Right lobe of liver (tissue), 4 donors: ENCODE data around the gene BLMH.

Experiments
- POLR2A ChIP-seq: fragments of 450-650 bp; IDR thresholded peaks from one replicate; pipeline ENCODE4 v1.6.1; 2017; ENCODE audit warnings: antibody characterized with exemption, mild to moderate bottlenecking
- TF ChIP-seq, protein P1 (sequence below), 4 donors: fragments of 200-600 bp in 3 of 4; fragments of 450-650 bp in 1 of 4; IDR thresholded peaks; one replicate each; pipeline versions ENCODE4 v1.5.1 to v1.8.0; 2016 to 2022; ENCODE audit warnings: antibody characterized with exemption in 4 of 4, mild to moderate bottlenecking in 2 of 4
- donor health status: DM: no; HTN: no; CAD: no.
- donor health status: DM: no; HTN: no; CAD: no.
- donor health status: DM: no; HTN: yes; CAD: no.

DNA sequence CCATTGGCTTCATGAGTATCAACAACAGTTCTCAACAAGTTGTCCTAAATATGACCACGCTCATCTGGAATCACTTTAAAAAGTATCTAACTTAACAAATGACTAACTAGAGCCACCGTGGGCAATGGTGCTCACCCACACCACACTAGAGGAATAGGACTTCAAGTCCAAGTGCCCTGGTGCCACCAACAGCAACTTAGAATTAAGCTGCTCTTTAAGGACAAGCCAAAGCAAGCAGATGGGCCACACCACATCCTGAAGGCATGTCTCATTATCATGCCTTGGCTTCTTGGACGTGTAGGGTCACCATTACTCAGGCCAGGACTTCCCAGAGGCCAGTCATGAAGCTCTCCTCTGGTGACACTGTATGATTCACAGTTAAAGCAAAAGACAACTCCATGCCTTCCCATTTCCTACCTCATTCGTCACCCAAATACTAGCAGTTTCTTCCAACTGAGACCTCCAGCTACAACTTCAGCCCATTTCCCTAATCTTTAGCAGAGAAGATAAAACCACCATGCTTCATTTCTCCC lies 46.8 kb downstream of the BLMH start:
- TF ChIP-seq, protein P1, sequence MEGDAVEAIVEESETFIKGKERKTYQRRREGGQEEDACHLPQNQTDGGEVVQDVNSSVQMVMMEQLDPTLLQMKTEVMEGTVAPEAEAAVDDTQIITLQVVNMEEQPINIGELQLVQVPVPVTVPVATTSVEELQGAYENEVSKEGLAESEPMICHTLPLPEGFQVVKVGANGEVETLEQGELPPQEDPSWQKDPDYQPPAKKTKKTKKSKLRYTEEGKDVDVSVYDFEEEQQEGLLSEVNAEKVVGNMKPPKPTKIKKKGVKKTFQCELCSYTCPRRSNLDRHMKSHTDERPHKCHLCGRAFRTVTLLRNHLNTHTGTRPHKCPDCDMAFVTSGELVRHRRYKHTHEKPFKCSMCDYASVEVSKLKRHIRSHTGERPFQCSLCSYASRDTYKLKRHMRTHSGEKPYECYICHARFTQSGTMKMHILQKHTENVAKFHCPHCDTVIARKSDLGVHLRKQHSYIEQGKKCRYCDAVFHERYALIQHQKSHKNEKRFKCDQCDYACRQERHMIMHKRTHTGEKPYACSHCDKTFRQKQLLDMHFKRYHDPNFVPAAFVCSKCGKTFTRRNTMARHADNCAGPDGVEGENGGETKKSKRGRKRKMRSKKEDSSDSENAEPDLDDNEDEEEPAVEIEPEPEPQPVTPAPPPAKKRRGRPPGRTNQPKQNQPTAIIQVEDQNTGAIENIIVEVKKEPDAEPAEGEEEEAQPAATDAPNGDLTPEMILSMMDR (IDR thresholded peaks at IDR 0.05): no peak
- TF ChIP-seq POLR2A: no peak
